Measurements from ENCODE around the gene CTDSP2. TPM values are rescaled to one million over a fixed set of nuclear protein-coding genes. Genes with fewer than 3 reads are reported as not detected.

The CTDSP2 gene
- total RNA-seq, 2 donors from 2014 or later: 170 to 222 TPM

- no peak for TF ChIP-seq CTCF (IDR thresholded peaks at IDR 0.05)
- H3K27ac ChIP-seq: peak overlapping the region; percentile 76 to 90
- H3K4me1 ChIP-seq (ENCODE audit: control insufficient read depth in 1 of 2, low read depth in 2 of 2): peaks cover 20 to 52% of the 10 kb centered on the region in 2 donors
- H3K27me3 ChIP-seq (replicated peaks; ENCODE audit: insufficient read depth): no peaks in the 10 kb centered on the region
- H3K36me3 ChIP-seq: no peaks in the 10 kb centered on the region
- H3K4me3 ChIP-seq: peak overlapping the region; percentile 19
- DNase-seq (ENCODE audit: low spot score): no peak
- no peaks in the 10 kb centered on the region for H3K9me3 ChIP-seq
- no peak for ATAC-seq (ENCODE audit: insufficient number of reproducible peaks, low FRiP score, low read depth)
Measured at GRCh38 chr12:57869298-57869926, 22.9 kb upstream of the CTDSP2 start.

- H3K36me3 ChIP-seq: no peaks in the 10 kb centered on the region
- no peaks in the 10 kb centered on the region for H3K27me3 ChIP-seq (replicated peaks; ENCODE audit: insufficient read depth)
- H3K9me3 ChIP-seq: no peaks in the 10 kb centered on the region
- H3K4me1 ChIP-seq (ENCODE audit: control insufficient read depth in 1 of 2, low read depth in 2 of 2): peaks cover 21 to 52% of the 10 kb centered on the region in 2 donors
- DNase-seq (ENCODE audit: low spot score) (no peak), ATAC-seq (ENCODE audit: insufficient number of reproducible peaks, low FRiP score, low read depth) (no peak)
- peak overlapping the region; percentile 76 to 90 for H3K27ac ChIP-seq
- no peak for TF ChIP-seq CTCF (IDR thresholded peaks at IDR 0.05)
- peak overlapping the region; percentile 19 for H3K4me3 ChIP-seq
Measured at GRCh38 chr12:57868851-57869268, 22.3 kb upstream of the CTDSP2 start.

DNA sequence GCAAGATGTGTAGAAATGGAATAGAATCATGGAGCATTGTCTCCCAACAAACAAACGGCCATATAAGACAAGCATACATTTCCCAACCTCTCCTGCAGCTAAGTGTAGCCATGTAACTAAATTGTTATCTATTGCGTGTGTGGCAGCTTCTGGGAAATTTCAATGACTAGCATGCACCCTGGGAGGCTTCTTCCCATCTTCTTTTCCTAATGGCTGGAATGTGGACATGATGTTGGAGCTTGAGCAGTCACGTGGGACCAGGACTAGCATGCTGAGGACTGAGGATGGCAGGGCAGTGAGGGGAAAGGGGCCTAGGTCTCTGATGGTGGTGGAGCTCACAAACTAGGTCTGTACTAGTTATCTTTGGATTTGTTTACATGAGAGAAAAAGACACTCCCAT lies 21.7 kb upstream of the CTDSP2 start:
- H3K27me3 ChIP-seq (replicated peaks; ENCODE audit: insufficient read depth): no peaks in the 10 kb centered on the region
- H3K4me1 ChIP-seq (ENCODE audit: control insufficient read depth in 1 of 2, low read depth in 2 of 2): peaks cover 21 to 54% of the 10 kb centered on the region in 2 donors
- no peak overlapping the region for H3K4me3 ChIP-seq
- no peak for ATAC-seq (ENCODE audit: insufficient number of reproducible peaks, low FRiP score, low read depth)
- no peak for DNase-seq (ENCODE audit: low spot score)
- peak overlapping the region; percentile 76 to 90 for H3K27ac ChIP-seq
- no peak for TF ChIP-seq CTCF (IDR thresholded peaks at IDR 0.05)
- no peaks in the 10 kb centered on the region for H3K9me3 ChIP-seq
- H3K36me3 ChIP-seq: no peaks in the 10 kb centered on the region

- DNase-seq (ENCODE audit: low spot score) (no peak), ATAC-seq (ENCODE audit: insufficient number of reproducible peaks, low FRiP score, low read depth) (no peak)
- no peak for TF ChIP-seq CTCF (IDR thresholded peaks at IDR 0.05)
- H3K27ac ChIP-seq: peak overlapping the region; percentile 88 to 95
- H3K4me3 ChIP-seq: no peak overlapping the region
- peaks cover 21 to 48% of the 10 kb centered on the region in 2 donors for H3K4me1 ChIP-seq (ENCODE audit: control insufficient read depth in 1 of 2, low read depth in 2 of 2)
- no peaks in the 10 kb centered on the region for H3K27me3 ChIP-seq (replicated peaks; ENCODE audit: insufficient read depth)
- no peaks in the 10 kb centered on the region for H3K36me3 ChIP-seq
- H3K9me3 ChIP-seq: no peaks in the 10 kb centered on the region
Measured at GRCh38 chr12:57866308-57867019, 19.9 kb upstream of the CTDSP2 start.

DNA sequence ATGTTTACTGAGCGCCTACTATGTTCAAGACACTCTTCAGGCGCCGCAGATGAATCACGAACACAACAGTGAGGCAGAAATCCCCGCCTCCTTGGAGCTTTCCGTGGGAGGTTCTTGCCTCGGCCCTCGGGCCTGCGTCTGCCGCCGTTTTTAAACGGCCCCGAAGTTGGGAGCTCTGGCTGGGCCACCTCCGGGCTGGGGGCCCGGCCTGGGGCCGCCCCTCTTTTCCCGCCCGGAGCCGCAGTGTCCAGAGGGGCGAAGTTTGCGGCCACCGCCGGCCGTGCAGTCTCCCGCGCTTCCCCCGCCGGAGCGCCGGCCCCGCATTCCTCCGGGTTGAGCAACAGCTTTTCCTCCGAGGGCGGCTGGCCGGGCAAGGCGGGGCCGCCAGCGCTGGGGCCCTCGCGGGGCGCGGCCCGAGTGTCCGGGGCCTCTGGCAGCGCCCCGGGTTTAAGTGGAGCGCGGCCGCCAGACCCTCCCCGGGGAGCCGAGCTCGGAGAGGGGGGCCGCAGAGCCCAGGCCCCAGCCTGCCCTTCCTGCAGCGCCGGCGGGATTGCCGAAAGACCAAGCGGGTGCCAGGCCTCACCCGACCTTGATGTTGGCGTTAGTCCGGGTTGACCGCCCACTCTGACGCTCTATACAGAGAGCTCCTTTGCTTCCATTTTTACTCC lies 18.7 kb upstream of the CTDSP2 start:
- H3K27ac ChIP-seq: peak overlapping the region; percentile 88 to 95
- no peaks in the 10 kb centered on the region for H3K9me3 ChIP-seq
- ATAC-seq (ENCODE audit: insufficient number of reproducible peaks, low FRiP score, low read depth) (peak; percentile 87), DNase-seq (ENCODE audit: low spot score) (peak; percentile 69)
- H3K4me1 ChIP-seq (ENCODE audit: control insufficient read depth in 1 of 2, low read depth in 2 of 2): peaks cover 21 to 46% of the 10 kb centered on the region in 2 donors
- TF ChIP-seq CTCF (IDR thresholded peaks at IDR 0.05): no peak
- H3K4me3 ChIP-seq: peak overlapping the region; percentile 78
- H3K27me3 ChIP-seq (replicated peaks; ENCODE audit: insufficient read depth): no peaks in the 10 kb centered on the region
- no peaks in the 10 kb centered on the region for H3K36me3 ChIP-seq
